Stimulated activated naive B cell treated with anti-CD40 and anti-IgM and Interleukin-4, amounts not matched to agents 10 μg/mL and 1 μg/mL and 100 μg/mL, for 72 hours (primary cell): Measurements from ENCODE around the gene SNX32.

Experiments used
- ATAC-seq, 2 donors: fragments of 150-1000 bp; cut with Tn5 transposase; replicated peaks; 2 replicates each; pipeline ENCODE4 v1.10.0; 2021; ENCODE audit warnings: moderate library complexity in 1 of 2
- DNase-seq: peaks from one replicate; pipeline ENCODE4 v3.0.0; 2021
- H3K27ac Mint-ChIP-seq: one replicate; pipeline ENCODE4 v1.8.0; 2022; ENCODE audit warnings: mild to moderate bottlenecking, mixed read lengths
- H3K27me3 Mint-ChIP-seq, 2 donors: one replicate each; pipeline ENCODE4 v1.8.0; 2022; ENCODE audit warnings: mixed read lengths in 2 of 2
- H3K36me3 Mint-ChIP-seq, 2 donors: one replicate each; pipeline ENCODE4 v1.8.0; 2022; ENCODE audit warnings: mixed read lengths in 2 of 2, mild to moderate bottlenecking in 1 of 2
- H3K4me1 Mint-ChIP-seq, 2 donors: one replicate each; pipeline ENCODE4 v1.8.0; 2022; ENCODE audit warnings: mixed read lengths in 2 of 2, mild to moderate bottlenecking in 1 of 2
- H3K4me3 Mint-ChIP-seq, 2 donors: one replicate each; pipeline ENCODE4 v1.8.0; 2022; ENCODE audit warnings: mild to moderate bottlenecking in 2 of 2, mixed read lengths in 2 of 2, moderate library complexity in 1 of 2
- H3K9me3 Mint-ChIP-seq, 2 donors: one replicate each; pipeline ENCODE4 v1.8.0; 2022; ENCODE audit warnings: mixed read lengths in 2 of 2, mild to moderate bottlenecking in 1 of 2

Gene SNX32

GRCh38 chr11:65861165-65861505 is 27.4 kb downstream of the SNX32 start:
- Mint-ChIP-seq H3K27me3 (no peaks in the 10 kb centered on the region), H3K4me3 (peak overlapping the region; percentile 97), H3K9me3 (no peaks in the 10 kb centered on the region), H3K4me1 (peaks cover 28 to 50% of the 10 kb centered on the region in 2 donors), H3K27ac (peak overlapping the region; percentile 99), H3K36me3 (peaks cover 52 to 53% of the 10 kb centered on the region in 2 donors)
- ATAC-seq = no peak
- DNase-seq = no peak

DNA sequence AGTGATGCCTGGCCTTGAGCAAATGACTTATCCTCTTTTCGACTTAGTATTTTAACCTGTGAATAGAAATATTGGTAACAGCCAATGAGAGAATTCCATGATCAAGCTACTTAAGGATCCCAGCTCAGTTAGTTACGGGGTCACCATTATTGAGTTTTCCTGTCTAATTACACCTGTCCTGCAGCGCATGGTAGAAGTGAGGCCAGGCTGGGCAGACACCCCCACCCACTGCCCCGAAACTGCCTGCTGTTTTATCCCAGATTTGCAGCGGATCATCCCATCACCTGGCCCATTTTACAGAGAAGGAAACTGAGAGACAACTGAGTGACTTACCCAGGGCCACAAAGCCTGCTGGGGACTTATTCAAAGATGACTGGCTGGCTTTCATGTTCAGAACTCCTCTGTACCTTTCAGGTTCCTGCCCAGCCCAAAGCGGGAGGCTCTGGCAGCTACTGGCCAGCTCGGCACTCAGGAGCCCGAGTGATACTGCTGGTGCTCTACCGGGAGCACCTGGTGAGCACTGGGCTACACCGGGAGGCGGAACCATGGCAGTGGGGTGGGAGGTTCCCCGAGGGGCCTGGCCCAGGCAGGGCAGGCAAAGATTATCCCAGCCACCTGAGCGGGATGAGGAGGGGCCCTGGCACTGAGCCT is 27.9 kb downstream of the SNX32 start:
- no peak for ATAC-seq
- no peak for DNase-seq
- Mint-ChIP-seq H3K36me3 (peaks cover 48 to 49% of the 10 kb centered on the region in 2 donors), H3K9me3 (no peaks in the 10 kb centered on the region), H3K27me3 (no peaks in the 10 kb centered on the region), H3K4me3 (peak overlapping the region; percentile 97), H3K27ac (peak overlapping the region; percentile 99), H3K4me1 (peaks cover 24 to 45% of the 10 kb centered on the region in 2 donors)

GRCh38 chr11:65862191-65862735 is 28.5 kb downstream of the SNX32 start:
- Mint-ChIP-seq H3K36me3 (peaks cover 48 to 49% of the 10 kb centered on the region in 2 donors), H3K4me1 (peaks cover 22 to 41% of the 10 kb centered on the region in 2 donors), H3K4me3 (peak overlapping the region in 1 of 2 donors; percentile 19), H3K9me3 (no peaks in the 10 kb centered on the region), H3K27me3 (no peaks in the 10 kb centered on the region), H3K27ac (peak overlapping the region; percentile 71)
- no peak for DNase-seq
- ATAC-seq = no peak

DNA sequence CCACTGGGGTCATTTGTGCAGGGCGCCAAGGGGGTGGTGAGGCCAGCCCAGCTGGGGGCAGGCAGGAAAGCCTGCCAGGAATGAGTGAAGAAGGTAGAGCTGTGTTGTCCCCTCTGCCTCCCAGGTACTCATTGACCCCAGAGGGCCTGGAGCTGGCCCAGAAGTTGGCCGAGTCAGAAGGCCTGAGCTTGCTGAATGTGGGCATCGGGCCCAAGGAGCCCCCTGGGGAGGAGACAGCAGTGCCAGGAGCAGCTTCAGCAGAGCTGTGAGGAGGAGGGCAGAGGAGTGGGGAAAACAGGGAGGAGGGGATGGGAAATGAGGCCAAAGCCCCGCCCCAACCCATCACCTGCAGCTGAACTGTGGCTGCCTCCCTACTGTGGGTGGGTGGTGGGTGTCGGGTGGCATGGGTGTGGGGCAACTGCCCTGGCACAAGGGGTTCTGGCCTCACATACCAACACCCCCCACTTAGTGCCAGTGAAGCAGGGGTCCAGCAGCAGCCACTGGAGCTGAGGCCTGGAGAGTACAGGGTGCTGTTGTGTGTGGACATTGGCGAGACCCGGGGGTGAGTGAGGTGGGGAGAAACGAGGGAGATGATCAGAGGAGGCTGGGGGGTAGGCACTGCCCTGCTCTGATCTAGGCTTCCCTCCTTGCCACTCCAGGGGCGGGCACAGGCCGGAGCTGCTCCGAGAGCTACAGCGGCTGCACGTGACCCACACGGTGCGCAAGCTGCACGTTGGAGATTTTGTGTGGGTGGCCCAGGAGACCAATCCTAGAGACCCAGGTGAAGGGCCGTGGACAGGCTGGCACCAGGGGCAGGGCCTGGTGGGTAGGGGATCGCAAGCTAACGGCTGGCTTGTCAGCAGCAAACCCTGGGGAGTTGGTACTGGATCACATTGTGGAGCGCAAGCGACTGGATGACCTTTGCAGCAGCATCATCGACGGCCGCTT is 29.5 kb downstream of the SNX32 start:
- no peak for DNase-seq
- ATAC-seq = no peak
- Mint-ChIP-seq H3K4me1 (peaks cover 22 to 37% of the 10 kb centered on the region in 2 donors), H3K9me3 (no peaks in the 10 kb centered on the region), H3K27ac (peak overlapping the region; percentile 71), H3K27me3 (no peaks in the 10 kb centered on the region), H3K36me3 (peaks cover 54 to 55% of the 10 kb centered on the region in 2 donors), H3K4me3 (peak overlapping the region in 1 of 2 donors; percentile 9)

DNA sequence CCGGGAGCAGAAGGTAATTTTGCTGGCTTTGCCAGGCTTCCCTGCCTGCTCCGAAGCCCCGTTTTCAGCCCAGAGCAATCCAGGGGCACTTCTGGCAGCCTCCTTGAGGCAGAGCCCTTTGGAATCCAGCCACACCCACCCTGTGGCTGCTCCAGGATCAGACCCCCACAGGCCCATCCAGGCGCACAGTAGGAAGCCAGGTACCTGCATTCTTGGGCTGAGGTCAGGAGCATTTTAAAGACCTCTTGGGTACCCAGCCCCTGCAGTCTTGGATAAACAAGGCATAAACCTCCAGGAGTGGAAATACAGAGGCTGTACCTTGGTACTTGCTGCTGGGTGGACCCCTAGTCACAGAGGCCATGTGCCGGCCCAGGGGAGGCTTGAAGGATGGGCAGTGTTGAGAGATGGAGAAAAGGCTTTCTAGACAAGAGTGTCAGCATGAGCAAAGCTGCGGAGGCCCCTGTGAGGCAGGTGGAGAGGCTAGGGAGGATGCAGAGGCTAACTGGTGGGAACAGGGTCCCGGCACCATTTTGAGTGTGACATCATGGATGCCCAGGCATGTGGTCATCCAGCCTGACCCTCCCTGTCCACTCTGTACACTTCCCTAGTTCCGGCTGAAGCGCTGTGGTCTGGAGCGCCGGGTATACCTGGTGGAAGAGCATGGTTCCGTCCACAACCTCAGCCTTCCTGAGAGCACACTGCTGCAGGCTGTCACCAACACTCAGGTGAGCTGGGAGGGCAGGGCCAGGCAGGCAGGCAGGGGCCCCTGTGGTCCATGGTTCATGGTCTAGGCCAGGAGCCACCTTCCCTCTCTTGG is 30.3 kb downstream of the SNX32 start:
- no peaks in the 10 kb centered on the region for H3K9me3 Mint-ChIP-seq
- peak overlapping the region; percentile 76 for H3K27ac Mint-ChIP-seq
- peaks cover 20 to 33% of the 10 kb centered on the region in 2 donors for H3K4me1 Mint-ChIP-seq
- ATAC-seq (no peak), DNase-seq (no peak)
- no peaks in the 10 kb centered on the region for H3K27me3 Mint-ChIP-seq
- no peak overlapping the region for H3K4me3 Mint-ChIP-seq
- H3K36me3 Mint-ChIP-seq = peaks cover 55 to 60% of the 10 kb centered on the region in 2 donors

DNA sequence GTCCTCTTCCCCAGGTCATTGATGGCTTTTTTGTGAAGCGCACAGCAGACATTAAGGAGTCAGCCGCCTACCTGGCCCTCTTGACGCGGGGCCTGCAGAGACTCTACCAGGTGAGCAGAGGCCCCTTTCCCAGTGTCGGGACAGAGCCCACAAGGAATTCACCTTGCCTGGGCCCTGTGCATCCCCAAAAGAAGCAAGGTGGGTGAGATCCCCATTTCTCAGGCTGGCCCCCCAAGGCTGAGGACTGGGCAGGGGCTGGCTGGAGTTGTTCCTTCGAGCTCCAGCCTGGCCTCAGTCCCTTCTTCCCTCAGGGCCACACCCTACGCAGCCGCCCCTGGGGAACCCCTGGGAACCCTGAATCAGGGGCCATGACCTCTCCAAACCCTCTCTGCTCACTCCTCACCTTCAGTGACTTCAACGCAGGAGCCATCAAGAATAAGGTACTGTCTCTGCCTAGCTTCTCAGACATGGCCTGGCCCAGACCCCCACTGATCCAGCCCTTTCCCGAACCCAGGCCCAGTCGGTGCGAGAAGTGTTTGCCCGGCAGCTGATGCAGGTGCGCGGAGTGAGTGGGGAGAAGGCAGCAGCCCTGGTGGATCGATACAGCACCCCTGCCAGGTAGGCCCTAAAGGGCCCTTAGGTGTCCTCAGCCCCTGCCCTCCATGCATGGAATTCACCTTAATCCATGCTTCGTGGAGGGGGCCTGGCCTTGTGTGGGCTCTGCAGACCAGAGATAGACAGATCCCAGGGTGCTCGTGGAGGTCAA is 31.1 kb downstream of the SNX32 start:
- DNase-seq = no peak
- Mint-ChIP-seq H3K4me3 (no peak overlapping the region), H3K36me3 (peaks cover 55 to 58% of the 10 kb centered on the region in 2 donors), H3K27me3 (no peaks in the 10 kb centered on the region), H3K9me3 (no peaks in the 10 kb centered on the region), H3K27ac (no peak overlapping the region), H3K4me1 (peaks cover 22 to 29% of the 10 kb centered on the region in 2 donors)
- no peak for ATAC-seq

DNA sequence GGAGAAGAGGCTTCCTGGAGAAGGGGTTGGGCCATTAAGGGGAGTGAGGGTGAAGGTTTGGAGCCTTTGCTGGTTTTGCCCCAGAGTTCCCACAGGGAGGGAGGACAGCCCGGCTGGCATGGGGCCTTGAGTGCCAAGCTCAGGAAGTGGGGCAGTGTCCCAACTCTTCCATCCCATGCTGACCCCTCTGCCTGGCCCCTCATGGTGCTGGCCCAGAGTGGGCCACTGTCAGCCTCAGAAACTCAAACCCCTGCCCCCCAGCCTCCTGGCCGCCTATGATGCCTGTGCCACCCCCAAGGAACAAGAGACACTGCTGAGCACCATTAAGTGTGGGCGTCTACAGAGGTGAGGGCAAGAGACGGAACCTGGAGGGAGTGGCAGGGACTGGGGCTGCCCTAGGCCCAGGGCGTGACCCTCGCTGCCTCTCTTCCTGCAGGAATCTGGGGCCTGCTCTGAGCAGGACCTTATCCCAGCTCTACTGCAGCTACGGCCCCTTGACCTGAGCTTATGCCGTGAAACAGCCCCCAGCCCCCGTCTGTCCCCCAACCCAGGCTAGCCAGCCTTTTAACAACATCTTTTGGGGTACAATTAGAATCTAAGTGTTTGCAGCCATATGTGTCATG is 31.9 kb downstream of the SNX32 start:
- H3K4me3 Mint-ChIP-seq = no peak overlapping the region
- DNase-seq = no peak
- H3K36me3 Mint-ChIP-seq = peaks cover 52 to 53% of the 10 kb centered on the region in 2 donors
- peaks cover 23 to 29% of the 10 kb centered on the region in 2 donors for H3K4me1 Mint-ChIP-seq
- no peaks in the 10 kb centered on the region for H3K27me3 Mint-ChIP-seq
- H3K9me3 Mint-ChIP-seq = no peaks in the 10 kb centered on the region
- no peak overlapping the region for H3K27ac Mint-ChIP-seq
- no peak for ATAC-seq

DNA sequence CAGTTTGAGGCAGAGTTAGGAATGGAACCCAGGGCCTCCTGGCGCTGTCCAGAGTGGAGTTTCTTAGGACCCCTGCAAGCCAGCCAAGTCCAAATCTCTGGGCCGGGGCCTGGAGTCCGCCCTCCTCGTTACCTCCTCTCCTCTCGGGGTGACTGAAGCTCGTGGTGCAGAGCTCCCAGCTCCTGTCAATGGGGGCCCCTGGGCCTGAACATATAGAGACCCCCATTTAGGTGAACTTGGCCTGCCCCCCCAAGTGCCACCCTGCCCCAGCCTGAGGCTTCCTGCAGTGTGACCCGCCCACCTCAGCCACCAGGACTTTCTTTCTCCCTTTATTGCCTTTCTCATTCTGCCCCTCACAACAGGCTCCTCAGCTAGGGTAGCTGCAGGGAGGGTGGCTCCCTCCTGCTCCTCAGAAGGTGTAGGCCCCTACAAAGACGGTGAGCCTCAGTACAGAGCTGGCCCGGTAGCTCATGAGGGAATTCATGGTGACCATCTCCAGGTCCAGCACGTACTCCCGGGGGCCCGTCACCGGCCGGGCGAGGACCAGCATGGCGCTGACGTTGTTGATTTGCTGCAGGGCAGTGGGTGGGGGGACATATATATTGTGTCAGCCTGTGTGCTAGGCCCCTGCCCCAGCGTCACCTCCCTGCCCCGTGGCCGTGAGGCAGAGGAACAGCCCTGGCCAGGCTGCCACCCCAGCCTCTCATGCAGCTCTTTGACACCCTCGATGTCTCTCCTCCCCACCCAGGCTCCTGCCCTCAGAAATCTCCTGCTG is 32.9 kb downstream of the SNX32 start:
- Mint-ChIP-seq H3K27me3 (no peaks in the 10 kb centered on the region), H3K4me1 (peaks cover 29 to 31% of the 10 kb centered on the region in 2 donors), H3K9me3 (no peaks in the 10 kb centered on the region), H3K36me3 (peaks cover 47 to 52% of the 10 kb centered on the region in 2 donors), H3K4me3 (no peak overlapping the region), H3K27ac (no peak overlapping the region)
- DNase-seq (no peak), ATAC-seq (no peak)

DNA sequence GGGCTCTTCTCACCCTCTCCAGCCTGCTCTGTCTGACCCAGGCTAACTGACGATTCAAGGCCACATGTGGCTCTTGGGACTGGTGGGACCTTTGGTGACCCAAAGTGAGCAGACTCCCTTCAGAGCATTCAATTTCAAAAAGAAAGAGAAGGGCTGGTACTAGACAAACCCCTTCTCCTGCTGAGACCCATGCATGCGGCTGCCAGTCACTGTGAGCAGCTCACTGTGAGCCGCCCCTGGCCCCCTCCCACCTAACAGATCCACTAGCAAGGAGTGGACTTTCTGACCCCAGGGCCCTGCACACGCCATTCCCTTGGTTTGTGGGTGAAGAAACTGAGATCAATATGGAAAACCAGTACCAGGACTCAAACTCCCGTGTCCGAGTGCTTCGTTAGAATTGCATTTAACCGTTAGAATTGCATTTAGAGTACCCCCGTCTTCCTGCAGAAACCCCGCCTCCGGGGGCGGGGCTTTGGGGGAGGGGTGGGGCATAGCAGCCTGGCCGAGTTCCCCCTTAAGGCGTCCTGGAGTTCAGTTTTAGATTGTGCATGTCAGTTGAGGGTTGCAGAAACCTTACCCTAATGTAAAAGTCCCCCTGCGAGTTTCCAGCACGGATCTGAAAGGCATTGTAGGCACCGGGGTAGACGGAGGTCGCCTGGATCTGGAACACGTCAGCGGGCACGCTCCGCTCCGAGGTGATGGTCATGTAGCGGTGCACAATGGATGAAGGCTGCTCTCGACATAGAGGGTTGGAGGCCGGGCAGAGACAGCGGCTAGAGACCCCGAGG is 33.7 kb downstream of the SNX32 start:
- peaks cover 25 to 30% of the 10 kb centered on the region in 2 donors for H3K4me1 Mint-ChIP-seq
- peaks cover 40 to 50% of the 10 kb centered on the region in 2 donors for H3K36me3 Mint-ChIP-seq
- H3K9me3 Mint-ChIP-seq = no peaks in the 10 kb centered on the region
- H3K27me3 Mint-ChIP-seq = no peaks in the 10 kb centered on the region
- no peak overlapping the region for H3K4me3 Mint-ChIP-seq
- DNase-seq = no peak
- no peak for ATAC-seq
- H3K27ac Mint-ChIP-seq = no peak overlapping the region

DNA sequence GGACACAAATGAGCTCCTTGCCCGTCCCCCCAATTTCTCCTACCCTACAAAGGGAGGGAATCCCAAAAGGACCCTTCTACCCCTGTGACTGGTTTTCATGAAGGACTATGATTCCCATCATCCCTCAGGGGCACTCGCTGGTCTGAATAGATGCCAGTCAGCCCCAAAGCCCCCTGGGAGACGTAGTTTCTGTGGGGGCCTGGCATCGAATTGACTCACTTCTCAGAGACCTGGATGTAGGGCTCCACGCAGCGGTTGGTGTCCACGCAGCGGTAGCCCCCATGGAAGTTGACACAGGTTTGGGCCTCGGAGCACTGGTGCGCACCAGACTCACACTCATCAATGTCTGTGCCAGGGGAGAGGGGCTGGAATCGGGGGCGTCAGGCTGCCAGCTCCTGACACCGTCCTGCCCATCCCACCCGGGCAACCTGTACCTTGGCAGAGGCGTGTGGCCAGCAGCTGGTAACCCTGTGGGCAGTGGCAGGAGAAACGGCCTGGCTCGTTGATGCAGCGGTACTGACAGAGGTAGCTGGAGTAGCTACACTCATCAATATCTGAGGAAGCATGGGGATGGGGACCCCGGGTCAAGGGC is 34.4 kb downstream of the SNX32 start:
- Mint-ChIP-seq H3K4me3 (no peak overlapping the region), H3K27ac (peak overlapping the region; percentile 20), H3K4me1 (peaks cover 23 to 27% of the 10 kb centered on the region in 2 donors), H3K36me3 (peaks cover 34 to 43% of the 10 kb centered on the region in 2 donors), H3K27me3 (peaks cover 0 to 4% of the 10 kb centered on the region in 2 donors), H3K9me3 (no peaks in the 10 kb centered on the region)
- DNase-seq (no peak), ATAC-seq (peak in 1 of 2 donors; percentile 30)

DNA sequence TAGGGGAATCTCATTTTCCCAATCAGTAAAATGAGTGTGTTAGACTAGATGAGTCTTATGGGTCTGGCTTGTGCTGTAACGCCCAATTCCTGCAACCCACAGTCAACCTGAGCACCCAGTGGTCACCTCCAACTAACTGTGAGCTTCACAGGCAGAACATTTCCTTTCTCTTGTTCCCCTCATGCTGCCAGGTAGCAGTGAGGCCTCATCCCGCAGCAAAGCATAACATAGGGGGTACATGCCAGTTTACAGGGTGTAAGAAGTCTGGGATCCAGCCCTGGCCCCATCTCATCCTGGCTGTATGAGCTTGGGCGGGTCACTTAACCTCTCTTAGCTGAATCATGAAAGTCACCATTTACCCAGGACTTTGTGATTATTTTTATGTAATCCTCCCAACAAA is 35.1 kb downstream of the SNX32 start:
- peaks cover 28 to 38% of the 10 kb centered on the region in 2 donors for H3K36me3 Mint-ChIP-seq
- H3K4me1 Mint-ChIP-seq = peaks cover 26 to 28% of the 10 kb centered on the region in 2 donors
- H3K4me3 Mint-ChIP-seq = no peak overlapping the region
- ATAC-seq = no peak
- no peaks in the 10 kb centered on the region for H3K9me3 Mint-ChIP-seq
- no peak for DNase-seq
- peaks cover 0 to 8% of the 10 kb centered on the region in 2 donors for H3K27me3 Mint-ChIP-seq
- H3K27ac Mint-ChIP-seq = no peak overlapping the region
